ENCODE results near the gene CNDP2.

CNDP2 gene

GRCh38 chr18:74546007-74546406, 49.8 kb downstream of the CNDP2 start:
- Histone ChIP-seq H3K4me2 (ENCODE audit: low read length) (no peak overlapping the region), H3K27ac (ENCODE audit: low read depth, low read length, poor library complexity, severe bottlenecking) (no peak overlapping the region), H3K4me1 (ENCODE audit: insufficient read depth, low read length, severe bottlenecking) (no peaks in the 10 kb centered on the region), H3K79me2 (ENCODE audit: insufficient read depth, low read length) (no peaks in the 10 kb centered on the region), H3F3A (ENCODE audit: insufficient read depth, low read length) (no peaks in the 10 kb centered on the region), H3K36me3 (ENCODE audit: insufficient read depth, low read length) (no peaks in the 10 kb centered on the region; the same call in 1 of the 2 replicates), H3K9me2 (ENCODE audit: low read depth, low read length) (no peaks in the 10 kb centered on the region), H3K4me3 (ENCODE audit: low read depth, low read length, poor library complexity, severe bottlenecking) (no peak overlapping the region), H4K20me1 (ENCODE audit: insufficient read depth, low read length) (no peaks in the 10 kb centered on the region), H3K9ac (ENCODE audit: low read length) (no peak overlapping the region), H3K9me3 (ENCODE audit: low read length) (peaks cover 11% of the 10 kb centered on the region; the same call in 1 of the 2 replicates), H3K27me3 (ENCODE audit: insufficient read depth, low read length) (peaks cover 5% of the 10 kb centered on the region; the same call in 1 of the 2 replicates), H2AFZ (ENCODE audit: low read length) (no peak overlapping the region)
- TF ChIP-seq EZH2 (IDR thresholded peaks at IDR 0.05; ENCODE audit: borderline replicate concordance, low read length) (no peak), CTCF (IDR thresholded peaks at IDR 0.05; ENCODE audit: low read length) (no peak)

DNA sequence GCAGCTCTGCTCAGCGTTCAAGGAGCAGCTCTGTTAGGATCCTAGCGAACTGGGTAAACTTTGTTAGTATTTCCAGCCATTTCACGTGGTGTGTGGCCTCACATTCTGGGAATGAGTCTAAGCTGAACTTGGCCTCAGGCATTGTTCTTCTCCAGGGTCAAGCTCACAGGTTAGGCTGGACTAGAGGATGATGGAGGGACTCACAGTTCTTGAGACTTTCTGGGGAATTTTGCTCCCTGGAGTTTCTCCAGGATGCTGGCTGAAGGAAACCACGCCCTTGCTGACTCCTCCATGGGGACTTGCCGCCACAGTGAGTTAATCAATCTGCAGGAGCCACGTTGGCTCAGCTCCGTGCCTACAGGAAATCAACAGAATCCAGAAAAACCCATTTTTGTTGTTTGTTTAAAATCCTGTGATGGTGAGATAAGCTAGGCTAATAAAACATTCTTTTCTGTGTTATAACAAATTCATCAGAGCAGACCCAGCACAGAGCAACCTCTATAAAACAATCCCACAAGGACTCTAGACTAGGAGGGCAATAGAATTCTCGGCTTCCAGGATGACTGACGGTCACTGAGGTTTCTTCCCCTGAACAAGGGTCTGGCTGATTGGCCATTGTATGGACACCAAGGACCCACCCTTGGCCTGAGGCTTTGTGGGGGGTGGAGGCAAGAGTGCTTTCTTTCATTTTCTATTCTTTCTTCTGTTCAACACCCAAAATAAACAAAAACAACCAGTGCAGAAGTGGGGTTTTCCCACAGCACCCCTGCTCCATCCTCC, 50.8 kb downstream of the CNDP2 start:
- Histone ChIP-seq H2AFZ (ENCODE audit: low read length) (no peak overlapping the region), H3K36me3 (ENCODE audit: insufficient read depth, low read length) (no peaks in the 10 kb centered on the region; the same call in 1 of the 2 replicates), H3K27me3 (ENCODE audit: insufficient read depth, low read length) (peaks cover 5% of the 10 kb centered on the region; the same call in 1 of the 2 replicates), H3K79me2 (ENCODE audit: insufficient read depth, low read length) (no peaks in the 10 kb centered on the region), H3K4me3 (ENCODE audit: low read depth, low read length, poor library complexity, severe bottlenecking) (no peak overlapping the region), H3F3A (ENCODE audit: insufficient read depth, low read length) (no peaks in the 10 kb centered on the region), H3K4me2 (ENCODE audit: low read length) (no peak overlapping the region), H3K27ac (ENCODE audit: low read depth, low read length, poor library complexity, severe bottlenecking) (no peak overlapping the region), H3K9me2 (ENCODE audit: low read depth, low read length) (no peaks in the 10 kb centered on the region), H3K4me1 (ENCODE audit: insufficient read depth, low read length, severe bottlenecking) (no peaks in the 10 kb centered on the region), H3K9ac (ENCODE audit: low read length) (no peak overlapping the region), H4K20me1 (ENCODE audit: insufficient read depth, low read length) (no peaks in the 10 kb centered on the region), H3K9me3 (ENCODE audit: low read length) (peaks cover 11% of the 10 kb centered on the region; the same call in 1 of the 2 replicates)
- TF ChIP-seq CTCF (IDR thresholded peaks at IDR 0.05; ENCODE audit: low read length) (no peak), EZH2 (IDR thresholded peaks at IDR 0.05; ENCODE audit: borderline replicate concordance, low read length) (no peak)

DNA sequence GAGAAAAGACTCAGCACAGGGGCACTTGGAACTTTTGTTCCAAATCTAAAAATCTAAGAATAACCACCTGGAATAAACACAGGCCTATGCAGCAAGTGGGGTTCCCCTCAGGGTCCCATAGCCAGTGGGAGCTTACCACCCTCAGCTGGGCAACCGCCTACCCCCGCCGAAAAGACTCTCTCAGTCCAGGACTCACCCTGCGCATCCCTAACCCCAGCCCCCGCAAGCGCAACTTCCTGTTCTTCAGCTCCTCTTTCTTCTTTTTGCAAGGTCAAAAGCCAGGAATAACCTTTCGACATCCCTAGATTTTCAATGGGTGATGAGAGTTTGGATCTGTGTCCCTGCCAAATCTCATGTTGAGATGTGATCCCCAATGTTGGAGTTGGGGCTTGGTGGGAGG, 51.7 kb downstream of the CNDP2 start:
- H3K79me2 ChIP-seq (ENCODE audit: insufficient read depth, low read length): no peaks in the 10 kb centered on the region
- H3K9me3 ChIP-seq (ENCODE audit: low read length): peaks cover 11% of the 10 kb centered on the region; the same call in 1 of the 2 replicates
- no peaks in the 10 kb centered on the region for H3K4me1 ChIP-seq (ENCODE audit: insufficient read depth, low read length, severe bottlenecking)
- no peak overlapping the region for H3K27ac ChIP-seq (ENCODE audit: low read depth, low read length, poor library complexity, severe bottlenecking)
- no peak overlapping the region for H2AFZ ChIP-seq (ENCODE audit: low read length)
- H3F3A ChIP-seq (ENCODE audit: insufficient read depth, low read length): no peaks in the 10 kb centered on the region
- no peaks in the 10 kb centered on the region; the same call in 1 of the 2 replicates for H3K27me3 ChIP-seq (ENCODE audit: insufficient read depth, low read length)
- H3K36me3 ChIP-seq (ENCODE audit: insufficient read depth, low read length): no peaks in the 10 kb centered on the region; the same call in 1 of the 2 replicates
- TF ChIP-seq EZH2 (IDR thresholded peaks at IDR 0.05; ENCODE audit: borderline replicate concordance, low read length) (no peak), CTCF (IDR thresholded peaks at IDR 0.05; ENCODE audit: low read length) (no peak)
- H3K4me3 ChIP-seq (ENCODE audit: low read depth, low read length, poor library complexity, severe bottlenecking): no peak overlapping the region
- no peaks in the 10 kb centered on the region for H4K20me1 ChIP-seq (ENCODE audit: insufficient read depth, low read length)
- H3K4me2 ChIP-seq (ENCODE audit: low read length): no peak overlapping the region
- no peak overlapping the region for H3K9ac ChIP-seq (ENCODE audit: low read length)
- H3K9me2 ChIP-seq (ENCODE audit: low read depth, low read length): no peaks in the 10 kb centered on the region

All from OCI-LY1 (cell line).